K562 (cell line): ENCODE data around the gene ST7. TPM values are rescaled to one million over a fixed set of nuclear protein-coding genes. Genes with fewer than 3 reads are reported as not detected.

Experiments used
- ARNT ChIP-seq, 2 experiments: fragments of 450-650 bp; IDR thresholded peaks; 2 replicates each; pipeline ENCODE4 v1.6.1; 2016; ENCODE audit warnings: mild to moderate bottlenecking in 1 of 2
- CBFA2T2 ChIP-seq: fragments of 450-650 bp; conservative IDR thresholded peaks from 2 replicates; pipeline ENCODE4 v1.6.1; 2017; ENCODE audit warnings: mild to moderate bottlenecking
- CC2D1A ChIP-seq: fragments of 450-650 bp; IDR thresholded peaks from 2 replicates; pipeline ENCODE4 v1.6.1; 2017; ENCODE audit warnings: mild to moderate bottlenecking
- CREB3 ChIP-seq: fragments of 450-650 bp; conservative IDR thresholded peaks from 2 replicates; pipeline ENCODE4 v1.6.1; 2016; ENCODE audit warnings: missing genetic modification characterization, low read depth, mild to moderate bottlenecking, missing compliant biosample characterization, moderate library complexity
- DIDO1 ChIP-seq: fragments of 450-650 bp; IDR thresholded peaks from 2 replicates; pipeline ENCODE4 v1.6.1; 2016; ENCODE audit warnings: low read depth, missing biosample characterization, missing genetic modification characterization
- DMBX1 ChIP-seq: fragments of 250-450 bp; sonication (Bioruptor Pico); IDR thresholded peaks from 2 replicates; pipeline ENCODE4 v1.8.0; 2022; ENCODE audit warnings: inconsistent platforms, mild to moderate bottlenecking, moderate library complexity, borderline replicate concordance
- EHMT2 ChIP-seq: fragments of 450-650 bp; IDR thresholded peaks from 2 replicates; pipeline ENCODE4 v1.6.1; 2018; ENCODE audit warnings: antibody characterized with exemption
- FOSL1 ChIP-seq: fragments of 200-800 bp; sonication (Bioruptor generic); conservative IDR thresholded peaks from 2 replicates; pipeline ENCODE4 v1.6.1; 2016; ENCODE audit warnings: missing genetic modification characterization, missing compliant biosample characterization
- GABPB2 ChIP-seq: fragments of 250-450 bp; sonication (Bioruptor Pico); conservative IDR thresholded peaks from 2 replicates; pipeline ENCODE4 v1.5.1; 2021; ENCODE audit warnings: mild to moderate bottlenecking
- HDAC3 ChIP-seq: fragments of 450-650 bp; IDR thresholded peaks from 2 replicates; pipeline ENCODE4 v1.6.1; 2018; ENCODE audit warnings: borderline replicate concordance, mild to moderate bottlenecking, moderate library complexity; ENCODE audit not compliant: partially characterized antibody
- MECOM ChIP-seq: fragments of 250-450 bp; sonication (Bioruptor Pico); IDR thresholded peaks from 2 replicates; pipeline ENCODE4 v1.8.0; 2022; ENCODE audit warnings: inconsistent platforms
- MNT ChIP-seq, 2 experiments: fragments of 450-650 bp; conservative IDR thresholded peaks; 2 replicates each; pipeline ENCODE4 v1.6.1; 2017; ENCODE audit warnings: mild to moderate bottlenecking in 2 of 2, moderate library complexity in 2 of 2
- NONO ChIP-seq, 2 experiments: fragments of 200-400 bp in 1 of 2; fragments of 450-650 bp in 1 of 2; formaldehyde crosslinking in 1 of 2; IDR thresholded peaks; 2 replicates each; pipeline ENCODE4 v1.6.1; 2017; ENCODE audit warnings: low read depth in 2 of 2, mild to moderate bottlenecking in 2 of 2, moderate library complexity in 2 of 2, low read length in 1 of 2
- POLR2AphosphoS2 ChIP-seq: IDR thresholded peaks from 2 replicates; pipeline ENCODE4 v1.6.1; 2012; ENCODE audit warnings: low read length, improper control_type of control experiment
- PRMT5 ChIP-seq: sonication (generic); formaldehyde crosslinking; IDR thresholded peaks from 2 replicates; pipeline ENCODE4 v1.5.0; 2020; ENCODE audit warnings: missing genetic modification reagents
- SMAD1 ChIP-seq: fragments of 150-350 bp; IDR thresholded peaks from 2 replicates; pipeline ENCODE4 v1.6.1; 2014; ENCODE audit warnings: low read length, low read depth; ENCODE audit not compliant: partially characterized antibody
- SMAD4 ChIP-seq: fragments of 250-450 bp; sonication (Bioruptor Pico); conservative IDR thresholded peaks from 2 replicates; pipeline ENCODE4 v1.8.0; 2021; ENCODE audit warnings: inconsistent platforms, mild to moderate bottlenecking, moderate library complexity
- SRSF9 ChIP-seq: fragments of 200-400 bp; formaldehyde crosslinking; IDR thresholded peaks from 2 replicates; pipeline ENCODE4 v1.6.1; 2017; ENCODE audit warnings: low read depth, low read length, borderline replicate concordance
- STAT5A ChIP-seq: IDR thresholded peaks from 2 replicates; pipeline ENCODE4 v1.6.1; 2012; ENCODE audit warnings: low read length, inconsistent platforms, borderline replicate concordance
- TAL1 ChIP-seq: fragments of 450-650 bp; IDR thresholded peaks from 2 replicates; pipeline ENCODE4 v1.6.1; 2016; ENCODE audit warnings: mild to moderate bottlenecking
- TCF3 ChIP-seq: sonication (generic); formaldehyde crosslinking; IDR thresholded peaks from 2 replicates; pipeline ENCODE4 v1.4.0; 2020; ENCODE audit warnings: mild to moderate bottlenecking, missing genetic modification reagents
- ZNF384 ChIP-seq: IDR thresholded peaks from 2 replicates; pipeline ENCODE4 v1.6.1; 2012; ENCODE audit warnings: low read depth, low read length, improper control_type of control experiment
- ZNF699 ChIP-seq: fragments of 250-450 bp; sonication (Bioruptor Pico); IDR thresholded peaks from 2 replicates; pipeline ENCODE4 v1.8.0; 2021; ENCODE audit warnings: mild to moderate bottlenecking, moderate library complexity; ENCODE audit not compliant: insufficient replicate concordance
- polyA plus RNA-seq, 8 experiments: library from polyadenylated mRNA; depleted of rRNA in 4 of 8; stranded (reverse) in 5 of 8; unstranded in 3 of 8; fragments of >200 nt; fragmentation: Nextera tagmentation in 2 of 8; fragmentation: Illumina TruSeq in 1 of 8; extraction: Ambion mirVana in 2 of 8; extraction: Trizol in 1 of 8; gene quantifications; 2 replicates each; pipeline versions ENCODE4 v1.2.1 to v1.2.3, GENCODE V29; 2011 to 2014; ENCODE audit warnings: inconsistent platforms in 1 of 8, missing spikeins in 1 of 8
- total RNA-seq, 7 experiments: library from RNA; depleted of rRNA in 6 of 7; stranded (reverse); fragments of >200 nt in 6 of 7; fragmentation: Illumina TruSeq in 2 of 7; extraction: Trizol in 2 of 7; gene quantifications; 2 replicates each; pipeline versions ENCODE4 v1.2.1 to v1.2.3, GENCODE V29; 2011 to 2021; ENCODE audit warnings: low replicate concordance in 1 of 7
- TF ChIP-seq, protein P1 (sequence below): fragments of 450-650 bp; IDR thresholded peaks from 2 replicates; pipeline ENCODE4 v1.6.1; 2017; ENCODE audit warnings: antibody characterized with exemption, mild to moderate bottlenecking

Gene ST7
- total and polyA plus RNA-seq, 9 of the 15 experiments (the other 6 are each of a cell fraction or from before 2014, with no cell fraction given) = 23.9 to 56.3 (median 36.9) TPM

DNA sequence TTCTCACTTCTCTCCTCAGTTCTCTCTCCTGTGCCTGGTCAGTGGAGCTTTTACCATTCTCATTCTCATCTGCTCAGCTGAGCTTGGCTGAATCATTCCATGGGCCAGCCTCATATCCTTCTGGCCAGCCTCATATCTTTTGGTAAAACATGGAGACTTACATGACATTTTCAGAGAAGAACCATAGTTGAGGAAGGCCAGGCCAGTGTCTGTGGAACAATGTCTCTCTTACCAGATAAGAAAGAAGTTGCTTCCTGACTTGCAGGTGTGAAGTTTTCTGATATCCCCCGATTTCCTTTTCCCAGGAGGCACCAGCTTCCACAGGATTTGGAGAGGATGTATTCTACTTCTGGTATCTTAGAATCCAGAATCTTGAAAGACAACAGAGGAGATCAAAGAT is 24.7 kb downstream of the ST7 start (continued):
- peak; percentile 80 for TF ChIP-seq TCF3 (CRISPR knock-in tag)
- TF ChIP-seq MECOM (CRISPR knock-in tag) = 0 out of 2 replicates have a peak, but pooled peaks have one; percentile 17
- TF ChIP-seq SMAD1 = no peak
- no peak for TF ChIP-seq CREB3 (tag)
- TF ChIP-seq, protein P1, sequence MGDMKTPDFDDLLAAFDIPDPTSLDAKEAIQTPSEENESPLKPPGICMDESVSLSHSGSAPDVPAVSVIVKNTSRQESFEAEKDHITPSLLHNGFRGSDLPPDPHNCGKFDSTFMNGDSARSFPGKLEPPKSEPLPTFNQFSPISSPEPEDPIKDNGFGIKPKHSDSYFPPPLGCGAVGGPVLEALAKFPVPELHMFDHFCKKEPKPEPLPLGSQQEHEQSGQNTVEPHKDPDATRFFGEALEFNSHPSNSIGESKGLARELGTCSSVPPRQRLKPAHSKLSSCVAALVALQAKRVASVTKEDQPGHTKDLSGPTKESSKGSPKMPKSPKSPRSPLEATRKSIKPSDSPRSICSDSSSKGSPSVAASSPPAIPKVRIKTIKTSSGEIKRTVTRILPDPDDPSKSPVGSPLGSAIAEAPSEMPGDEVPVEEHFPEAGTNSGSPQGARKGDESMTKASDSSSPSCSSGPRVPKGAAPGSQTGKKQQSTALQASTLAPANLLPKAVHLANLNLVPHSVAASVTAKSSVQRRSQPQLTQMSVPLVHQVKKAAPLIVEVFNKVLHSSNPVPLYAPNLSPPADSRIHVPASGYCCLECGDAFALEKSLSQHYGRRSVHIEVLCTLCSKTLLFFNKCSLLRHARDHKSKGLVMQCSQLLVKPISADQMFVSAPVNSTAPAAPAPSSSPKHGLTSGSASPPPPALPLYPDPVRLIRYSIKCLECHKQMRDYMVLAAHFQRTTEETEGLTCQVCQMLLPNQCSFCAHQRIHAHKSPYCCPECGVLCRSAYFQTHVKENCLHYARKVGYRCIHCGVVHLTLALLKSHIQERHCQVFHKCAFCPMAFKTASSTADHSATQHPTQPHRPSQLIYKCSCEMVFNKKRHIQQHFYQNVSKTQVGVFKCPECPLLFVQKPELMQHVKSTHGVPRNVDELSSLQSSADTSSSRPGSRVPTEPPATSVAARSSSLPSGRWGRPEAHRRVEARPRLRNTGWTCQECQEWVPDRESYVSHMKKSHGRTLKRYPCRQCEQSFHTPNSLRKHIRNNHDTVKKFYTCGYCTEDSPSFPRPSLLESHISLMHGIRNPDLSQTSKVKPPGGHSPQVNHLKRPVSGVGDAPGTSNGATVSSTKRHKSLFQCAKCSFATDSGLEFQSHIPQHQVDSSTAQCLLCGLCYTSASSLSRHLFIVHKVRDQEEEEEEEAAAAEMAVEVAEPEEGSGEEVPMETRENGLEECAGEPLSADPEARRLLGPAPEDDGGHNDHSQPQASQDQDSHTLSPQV = 0 out of 2 replicates have a peak, but pooled peaks have one; percentile 44
- peak; percentile 78 for TF ChIP-seq TAL1
- peak; percentile 66; the same call in 1 of the 2 replicates for TF ChIP-seq STAT5A
- no peak for TF ChIP-seq PRMT5 (CRISPR knock-in tag)
- no peak for TF ChIP-seq ZNF699 (CRISPR knock-in tag)
- peak in 1 of 2 experiments; percentile 49; a peak in 1 of 4 replicates for TF ChIP-seq ARNT (IDR thresholded peaks at IDR 0.05)
- TF ChIP-seq CC2D1A = peak; percentile 24; the same call in 1 of the 2 replicates
- TF ChIP-seq DIDO1 (tag) = no peak
- no peak for TF ChIP-seq NONO (IDR thresholded peaks at IDR 0.05; ENCODE audit: low read depth in 2 of 2, low read length in 1 of 2)
- 0 out of 2 replicates have a peak, but pooled peaks have one; percentile 51 for TF ChIP-seq SMAD4
- TF ChIP-seq SRSF9 = no peak
- 0 out of 2 replicates have a peak, but pooled peaks have one; percentile 19 for TF ChIP-seq EHMT2
- TF ChIP-seq MNT (conservative IDR thresholded peaks at IDR 0.05) = 0 out of 4 replicates have a peak, but pooled peaks of 1 of the 2 experiments have one; percentile 14
- no peak for TF ChIP-seq POLR2AphosphoS2
- no peak for TF ChIP-seq GABPB2 (CRISPR knock-in tag)
- peak; percentile 27 for TF ChIP-seq HDAC3
- TF ChIP-seq ZNF384 = no peak
- peak; percentile 52; the same call in 1 of the 2 replicates for TF ChIP-seq DMBX1 (CRISPR knock-in tag)
- TF ChIP-seq CBFA2T2 = peak; percentile 90
- peak; percentile 51; the same call in 1 of the 2 replicates for TF ChIP-seq FOSL1 (tag)
